Testis (tissue), 3 donors: ENCODE measurements around the gene NEUROD2. TPM values are rescaled to one million over a fixed set of nuclear protein-coding genes. Genes with fewer than 3 reads are reported as not detected.

ENCODE experiments used
- DNase-seq: peaks from one replicate; pipeline ENCODE4 v3.0.0-alpha.2; 2019
- H3K27ac ChIP-seq, 2 donors: fragments of 200-600 bp; sonication (generic); one replicate each; pipeline ENCODE4 v1.5.1; 2019
- H3K27me3 ChIP-seq: fragments of 200-600 bp; sonication (generic); one replicate; pipeline ENCODE4 v1.5.1; 2019
- H3K36me3 ChIP-seq: fragments of 200-600 bp; sonication (generic); one replicate; pipeline ENCODE4 v1.5.1; 2017; ENCODE audit warnings: low read depth; ENCODE audit errors: missing control alignments
- H3K4me1 ChIP-seq: fragments of 200-600 bp; sonication (generic); one replicate; pipeline ENCODE4 v1.5.1; 2019
- H3K4me3 ChIP-seq, 2 donors: fragments of 200-600 bp; sonication (generic); one replicate each; pipeline ENCODE4 v1.5.1; 2017 to 2019
- H3K9me3 ChIP-seq: fragments of 200-600 bp; sonication (generic); one replicate; pipeline ENCODE4 v1.5.1; 2017
- POLR2A ChIP-seq: fragments of 450-650 bp; IDR thresholded peaks from one replicate; pipeline ENCODE4 v1.6.1; 2017; ENCODE audit warnings: antibody characterized with exemption, mild to moderate bottlenecking, moderate library complexity
- WGBS, 2 donors: methylation state at CpG; one replicate each; pipeline ENCODE4 v1.1.5; 2018; 5-methylcytosine and 5-hydroxymethylcytosine counted together
- intact Hi-C: fragments of 100-400 bp; cut with DNase I; formaldehyde crosslinking; loops from one replicate; pipeline ENCODE4 v1.15.1; 2023; ENCODE audit warnings: low total_unique reads
- polyA plus RNA-seq: library from polyadenylated mRNA; stranded (reverse); fragments of 350-450 nt; fragmentation: Illumina TruSeq; extraction: RNeasy Lipid Tissue Mini Kit (QIAGEN cat#74804); gene quantifications from one replicate; pipeline ENCODE4 v1.2.3, GENCODE V29; 2014; ENCODE audit warnings: low read depth, low replicate concordance; ENCODE audit not compliant: insufficient read depth
- total RNA-seq, 2 donors: library from RNA; depleted of rRNA; stranded (reverse); fragments of >200 nt; gene quantifications; one replicate each; pipeline ENCODE4 v1.2.3, GENCODE V29; 2016
- TF ChIP-seq, protein P1 (sequence below), 3 experiments: fragments of 450-650 bp in 2 of 3; fragments of 200-600 bp in 1 of 3; sonication (generic) in 1 of 3; IDR thresholded peaks; one replicate each; pipeline ENCODE4 v1.5.1; 2016 to 2019; ENCODE audit warnings: antibody characterized with exemption in 3 of 3, mild to moderate bottlenecking in 2 of 3, moderate library complexity in 1 of 3

The NEUROD2 gene
- total and polyA plus RNA-seq, 3 donors from 2014 or later = 0.19 TPM; not detected in 2

DNA sequence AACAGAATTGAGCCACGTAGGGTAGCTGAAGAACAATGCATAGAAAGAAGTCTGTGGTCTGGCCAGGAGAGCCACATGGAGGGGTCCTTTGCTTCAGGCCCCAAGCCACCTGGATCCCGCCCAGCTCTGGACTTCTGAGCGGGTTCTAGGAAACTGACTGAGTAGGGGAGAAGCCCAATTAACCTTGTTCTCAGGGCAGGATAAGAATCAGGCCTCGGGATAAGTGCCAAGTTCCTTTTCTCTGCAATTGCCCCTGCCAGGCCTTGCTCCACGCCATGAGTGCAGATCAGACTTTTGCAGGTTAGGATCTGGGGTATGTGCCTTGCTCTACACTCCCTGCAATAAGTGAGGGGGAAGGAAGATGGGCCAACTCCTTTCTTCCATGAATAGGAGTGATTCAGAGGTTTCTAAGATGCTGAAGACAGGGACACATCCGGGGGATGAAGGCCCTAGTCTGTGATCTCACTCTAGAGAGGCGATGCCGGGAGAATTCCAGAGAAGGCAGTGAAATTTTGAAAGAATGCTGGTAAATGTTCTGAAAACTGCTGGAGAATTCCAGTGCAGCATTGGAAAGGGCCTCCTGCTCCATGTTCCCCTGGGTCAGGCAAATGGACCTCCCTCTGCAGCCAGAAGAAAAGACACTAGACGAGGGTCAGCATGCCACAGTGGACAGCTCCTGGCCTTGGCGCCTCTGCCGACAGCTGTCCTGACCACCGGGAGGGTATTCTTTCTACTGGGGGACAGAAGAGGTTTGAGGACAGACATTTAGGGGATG lies 5.8 kb downstream of the NEUROD2 start:
- 63 to 64% methylated on average over 12 of the region's 12 CpGs for WGBS, 2 donors
- Histone ChIP-seq H3K36me3 (no peaks in the 10 kb centered on the region), H3K9me3 (no peaks in the 10 kb centered on the region), H3K4me1 (peaks cover 10% of the 10 kb centered on the region), H3K27me3 (no peaks in the 10 kb centered on the region), H3K4me3 (no peak overlapping the region), H3K27ac (no peak overlapping the region)
- no peak for DNase-seq
- intact Hi-C loops = no loop called here
- TF ChIP-seq, protein P1, sequence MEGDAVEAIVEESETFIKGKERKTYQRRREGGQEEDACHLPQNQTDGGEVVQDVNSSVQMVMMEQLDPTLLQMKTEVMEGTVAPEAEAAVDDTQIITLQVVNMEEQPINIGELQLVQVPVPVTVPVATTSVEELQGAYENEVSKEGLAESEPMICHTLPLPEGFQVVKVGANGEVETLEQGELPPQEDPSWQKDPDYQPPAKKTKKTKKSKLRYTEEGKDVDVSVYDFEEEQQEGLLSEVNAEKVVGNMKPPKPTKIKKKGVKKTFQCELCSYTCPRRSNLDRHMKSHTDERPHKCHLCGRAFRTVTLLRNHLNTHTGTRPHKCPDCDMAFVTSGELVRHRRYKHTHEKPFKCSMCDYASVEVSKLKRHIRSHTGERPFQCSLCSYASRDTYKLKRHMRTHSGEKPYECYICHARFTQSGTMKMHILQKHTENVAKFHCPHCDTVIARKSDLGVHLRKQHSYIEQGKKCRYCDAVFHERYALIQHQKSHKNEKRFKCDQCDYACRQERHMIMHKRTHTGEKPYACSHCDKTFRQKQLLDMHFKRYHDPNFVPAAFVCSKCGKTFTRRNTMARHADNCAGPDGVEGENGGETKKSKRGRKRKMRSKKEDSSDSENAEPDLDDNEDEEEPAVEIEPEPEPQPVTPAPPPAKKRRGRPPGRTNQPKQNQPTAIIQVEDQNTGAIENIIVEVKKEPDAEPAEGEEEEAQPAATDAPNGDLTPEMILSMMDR (IDR thresholded peaks at IDR 0.05) = no peak
- TF ChIP-seq POLR2A = no peak

- no peaks in the 10 kb centered on the region for H3K36me3 ChIP-seq
- no peaks in the 10 kb centered on the region for H3K9me3 ChIP-seq
- DNase-seq = no peak
- intact Hi-C loops = no loop called here
- H3K27me3 ChIP-seq = no peaks in the 10 kb centered on the region
- H3K4me1 ChIP-seq = peaks cover 6% of the 10 kb centered on the region
- no peak for TF ChIP-seq POLR2A
- TF ChIP-seq, protein P1 (IDR thresholded peaks at IDR 0.05) = no peak
- H3K4me3 ChIP-seq = no peak overlapping the region
- WGBS, 2 donors = 34 to 38% methylated on average over 16 to 21 of the region's 21 CpGs
- no peak overlapping the region for H3K27ac ChIP-seq
Observed at GRCh38 chr17:39600997-39601597, 6.6 kb downstream of the NEUROD2 start.

DNA sequence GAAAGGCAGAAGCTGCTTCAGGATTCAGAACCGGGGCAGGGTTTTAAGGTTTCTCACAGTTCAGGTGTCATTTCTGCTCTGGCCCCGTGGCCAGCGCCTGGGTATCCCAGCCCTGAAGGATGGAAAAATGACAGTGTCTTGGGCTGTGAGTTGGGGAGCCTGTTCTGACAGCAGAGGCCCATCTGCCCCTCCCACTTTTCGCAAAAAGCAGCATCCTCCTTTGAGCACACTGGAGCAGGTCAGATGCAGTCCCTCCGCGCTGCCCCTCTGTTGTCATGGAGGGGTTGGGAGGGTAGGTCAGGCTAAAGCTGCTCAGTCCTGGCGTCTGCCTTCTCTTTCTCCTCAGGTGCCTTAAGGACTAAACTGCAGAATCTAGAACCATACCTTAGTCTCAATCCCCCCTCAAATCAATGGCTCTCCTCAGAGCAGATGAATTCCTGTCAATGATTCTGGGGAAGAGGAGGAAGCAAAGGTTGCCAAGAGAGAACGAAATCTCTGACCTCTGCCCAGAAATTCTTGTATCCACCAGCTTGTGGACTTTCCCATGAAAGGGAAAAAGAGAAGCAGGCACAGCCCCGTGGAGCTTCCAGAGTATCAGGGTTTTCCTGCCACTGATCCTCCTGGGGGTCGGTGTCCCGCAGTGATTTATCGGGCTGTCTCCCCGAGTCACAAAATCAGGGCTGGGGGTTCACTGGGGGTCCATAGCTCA lies 7.3 kb downstream of the NEUROD2 start:
- H3K27ac ChIP-seq = no peak overlapping the region
- no peak overlapping the region for H3K4me3 ChIP-seq
- no peak for TF ChIP-seq POLR2A
- TF ChIP-seq, protein P1 (IDR thresholded peaks at IDR 0.05) = no peak
- no peak for DNase-seq
- no peaks in the 10 kb centered on the region for H3K27me3 ChIP-seq
- H3K4me1 ChIP-seq = peaks cover 4% of the 10 kb centered on the region
- WGBS, 2 donors = 21 to 27% methylated on average over 12 to 13 of the region's 13 CpGs
- no peaks in the 10 kb centered on the region for H3K9me3 ChIP-seq
- H3K36me3 ChIP-seq = no peaks in the 10 kb centered on the region
- intact Hi-C loops = no loop called here

DNA sequence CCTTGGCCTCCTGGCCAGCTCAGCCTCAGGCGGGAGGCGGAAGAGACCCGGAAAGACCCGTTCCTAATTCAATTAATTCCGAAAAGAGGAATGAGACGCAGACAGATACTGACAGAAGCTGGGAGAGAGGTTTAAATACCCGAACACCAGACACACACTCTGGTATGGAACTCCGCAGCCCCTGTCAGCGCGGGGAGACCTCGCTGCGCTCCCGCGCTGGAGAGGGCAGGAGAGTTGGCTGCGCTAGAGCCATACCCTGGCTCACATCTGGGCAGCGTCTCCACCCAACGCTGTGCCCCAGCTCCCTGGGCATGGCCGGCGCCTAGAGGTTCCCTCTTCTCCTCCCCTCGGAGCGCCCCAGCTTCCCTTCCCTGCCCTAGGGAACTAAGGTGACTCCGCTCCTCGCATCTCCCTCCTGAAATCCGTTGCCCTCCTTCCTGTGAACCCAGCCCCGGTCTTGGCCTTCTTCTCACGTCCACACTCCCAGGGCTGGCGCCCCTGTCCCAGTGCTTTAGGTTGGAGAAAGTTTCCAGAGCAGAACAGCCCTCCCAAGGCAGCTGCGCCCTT lies 8.0 kb downstream of the NEUROD2 start:
- H3K4me1 ChIP-seq = peaks cover 4% of the 10 kb centered on the region
- no peak for DNase-seq
- no peaks in the 10 kb centered on the region for H3K36me3 ChIP-seq
- no peaks in the 10 kb centered on the region for H3K9me3 ChIP-seq
- H3K27me3 ChIP-seq = no peaks in the 10 kb centered on the region
- WGBS, 2 donors = 4 to 8% methylated on average over 19 to 28 of the region's 28 CpGs
- intact Hi-C loops = no loop called here
- H3K4me3 ChIP-seq = peak overlapping the region in 1 of 2 donors; percentile 11
- TF ChIP-seq, protein P1 (IDR thresholded peaks at IDR 0.05) = no peak
- no peak overlapping the region for H3K27ac ChIP-seq
